IMR-90 (cell line): Measurements from ENCODE around the gene RAB11FIP4. TPM values are rescaled to one million over a fixed set of nuclear protein-coding genes. Genes with fewer than 3 reads are reported as not detected.

Experiments
- ATAC-seq: fragments of 200-7000 bp; cut with Tn5 transposase; 2 replicates; pipeline ENCODE4 v1.9.1; 2020; ENCODE audit warnings: low read depth, mild to moderate bottlenecking, moderate library complexity
- BruUV-seq: library from RNA; stranded (reverse); fragments of 400-500 nt; replicated peaks from 2 replicates; lab custom pipeline; 2021; lab: Mats Ljungman, UMichigan
- CTCF ChIA-PET: fragments of 300-600 bp; formaldehyde crosslinking; extraction: SDS; loops from one replicate; lab custom pipeline; 2021; ENCODE audit warnings: antibody characterized with exemption; lab: Yijun Ruan, JAX
- POLR2A ChIA-PET: fragments of 300-600 bp; sonication (Branson Sonifier 250); formaldehyde crosslinking; loops from one replicate; lab custom pipeline; 2022; ENCODE audit warnings: antibody characterized with exemption; ENCODE audit not compliant: unreplicated experiment; lab: Charles Lee
- DNase-seq: peaks from one replicate; pipeline ENCODE4 v3.0.0; 2013
- H2AFZ ChIP-seq: replicated peaks from 2 replicates; pipeline ENCODE3; 2013; ENCODE audit warnings: low read length, mild to moderate bottlenecking; ENCODE audit not compliant: poor library complexity
- H2AK5ac ChIP-seq: 2 replicates; pipeline ENCODE4 v1.6.1; 2013; ENCODE audit warnings: low read depth, low read length, inconsistent platforms
- H2AK9ac ChIP-seq: replicated peaks from 2 replicates; pipeline ENCODE3; 2013; ENCODE audit warnings: mild to moderate bottlenecking, low read depth, low read length, moderate library complexity; ENCODE audit not compliant: poor library complexity
- H2BK120ac ChIP-seq: 2 replicates; pipeline ENCODE4 v1.6.1; 2013; ENCODE audit warnings: low read depth, low read length, inconsistent platforms
- H2BK15ac ChIP-seq: 3 replicates; pipeline ENCODE4 v1.6.1; 2013; ENCODE audit warnings: low read depth, low read length, inconsistent platforms
- H2BK20ac ChIP-seq: 2 replicates; pipeline ENCODE4 v1.6.1; 2013; ENCODE audit warnings: low read depth, mild to moderate bottlenecking, inconsistent platforms, low read length, moderate library complexity
- H2BK5ac ChIP-seq: 2 replicates; pipeline ENCODE4 v1.6.1; 2013; ENCODE audit warnings: mild to moderate bottlenecking, low read depth, low read length, inconsistent platforms; ENCODE audit not compliant: poor library complexity, severe bottlenecking
- H3K14ac ChIP-seq: replicated peaks from 2 replicates; pipeline ENCODE4 v1.6.1; 2013; ENCODE audit warnings: low read depth, low read length, inconsistent platforms
- H3K18ac ChIP-seq: 2 replicates; pipeline ENCODE4 v1.6.1; 2013; ENCODE audit warnings: low read depth, low read length, control low read depth
- H3K23ac ChIP-seq: 2 replicates; pipeline ENCODE4 v1.6.1; 2013; ENCODE audit warnings: low read depth, low read length, inconsistent platforms
- H3K27ac ChIP-seq: 2 replicates; pipeline ENCODE4 v1.5.1; 2013; ENCODE audit warnings: mild to moderate bottlenecking, control low read depth, low read length; ENCODE audit not compliant: insufficient read depth
- H3K27me3 ChIP-seq: 2 replicates; pipeline ENCODE4 v1.6.1; 2013; ENCODE audit warnings: low read length; ENCODE audit not compliant: control insufficient read depth, insufficient read depth
- H3K36me3 ChIP-seq: 2 replicates; pipeline ENCODE4 v1.6.1; 2013; ENCODE audit warnings: low read length, mixed read lengths; ENCODE audit not compliant: control insufficient read depth, insufficient read depth
- H3K4ac ChIP-seq: 2 replicates; pipeline ENCODE4 v1.6.1; 2013; ENCODE audit warnings: low read depth, low read length, inconsistent platforms
- H3K4me1 ChIP-seq: 2 replicates; pipeline ENCODE4 v1.6.1; 2013; ENCODE audit warnings: low read length, mixed read lengths; ENCODE audit not compliant: control insufficient read depth, insufficient read depth
- H3K4me2 ChIP-seq: 2 replicates; pipeline ENCODE4 v1.6.1; 2013; ENCODE audit warnings: low read depth, mild to moderate bottlenecking, control low read depth, low read length, moderate library complexity
- H3K4me3 ChIP-seq: 2 replicates; pipeline ENCODE4 v1.5.1; 2013; ENCODE audit warnings: low read depth, mild to moderate bottlenecking, control low read depth, low read length, moderate library complexity; ENCODE audit not compliant: insufficient read depth
- H3K56ac ChIP-seq: 2 replicates; pipeline ENCODE4 v1.6.1; 2013; ENCODE audit warnings: low read length, inconsistent platforms; ENCODE audit not compliant: insufficient read depth; ENCODE audit errors: extremely low read depth
- H3K79me1 ChIP-seq, 2 experiments: 2 replicates each; pipeline ENCODE4 v1.6.1; 2013; ENCODE audit warnings: low read length in 2 of 2, inconsistent platforms in 1 of 2, low read depth in 1 of 2
- H3K9ac ChIP-seq: 2 replicates; pipeline ENCODE4 v1.6.1; 2013; ENCODE audit warnings: low read depth, low read length, control low read depth
- H3K9me1 ChIP-seq: 2 replicates; pipeline ENCODE4 v1.6.1; 2013; ENCODE audit warnings: low read length, inconsistent platforms; ENCODE audit not compliant: insufficient read depth
- H3K9me3 ChIP-seq: 2 replicates; pipeline ENCODE4 v1.6.1; 2013; ENCODE audit warnings: low read length; ENCODE audit not compliant: control insufficient read depth, insufficient read depth
- H4K20me1 ChIP-seq: 2 replicates; pipeline ENCODE4 v1.6.1; 2013; ENCODE audit warnings: low read length, inconsistent platforms; ENCODE audit not compliant: insufficient read depth
- H4K5ac ChIP-seq: 2 replicates; pipeline ENCODE4 v1.6.1; 2013; ENCODE audit warnings: mild to moderate bottlenecking, low read depth, low read length, control low read depth
- H4K8ac ChIP-seq, 2 experiments: 2 replicates each; pipeline ENCODE4 v1.6.1; 2013; ENCODE audit warnings: low read depth in 2 of 2, low read length in 2 of 2, control low read depth in 1 of 2, inconsistent platforms in 1 of 2
- H4K91ac ChIP-seq: 2 replicates; pipeline ENCODE4 v1.6.1; 2013; ENCODE audit warnings: low read depth, low read length, inconsistent platforms; ENCODE audit not compliant: insufficient read depth
- BHLHE40 ChIP-seq: fragments of 150-350 bp; IDR thresholded peaks from 2 replicates; pipeline ENCODE4 v1.6.1; 2016; ENCODE audit warnings: mild to moderate bottlenecking, low read depth, low read length
- CEBPB ChIP-seq: IDR thresholded peaks from 2 replicates; pipeline ENCODE4 v1.6.1; 2012; ENCODE audit warnings: low read depth, low read length, improper control_type of control experiment
- CTCF ChIP-seq: conservative IDR thresholded peaks from 2 replicates; pipeline ENCODE4 v1.5.1; 2012; ENCODE audit warnings: mild to moderate bottlenecking, low read depth, low read length, improper control_type of control experiment
- FOS ChIP-seq: fragments of 150-350 bp; IDR thresholded peaks from 2 replicates; pipeline ENCODE4 v1.6.1; 2016; ENCODE audit warnings: low read depth, low read length
- MAFK ChIP-seq: IDR thresholded peaks from 2 replicates; pipeline ENCODE4 v1.6.1; 2012; ENCODE audit warnings: low read depth, low read length, improper control_type of control experiment
- MAZ ChIP-seq: IDR thresholded peaks from 2 replicates; pipeline ENCODE4 v1.6.1; 2012; ENCODE audit warnings: low read depth, mild to moderate bottlenecking, low read length, improper control_type of control experiment, moderate library complexity, borderline replicate concordance
- MXI1 ChIP-seq: IDR thresholded peaks from 2 replicates; pipeline ENCODE4 v1.6.1; 2012; ENCODE audit warnings: low read depth, mild to moderate bottlenecking, low read length, moderate library complexity, borderline replicate concordance
- NFE2L2 ChIP-seq: fragments of 150-350 bp; IDR thresholded peaks from 2 replicates; pipeline ENCODE4 v1.6.1; 2016; ENCODE audit warnings: low read depth, mild to moderate bottlenecking, low read length
- POLR2A ChIP-seq: IDR thresholded peaks from 2 replicates; pipeline ENCODE4 v1.6.1; 2012; ENCODE audit warnings: mild to moderate bottlenecking, low read depth, low read length
- RAD21 ChIP-seq: IDR thresholded peaks from 2 replicates; pipeline ENCODE4 v1.6.1; 2012; ENCODE audit warnings: low read length, improper control_type of control experiment
- RCOR1 ChIP-seq: IDR thresholded peaks from 2 replicates; pipeline ENCODE4 v1.6.1; 2012; ENCODE audit warnings: mild to moderate bottlenecking, low read length, improper control_type of control experiment; ENCODE audit not compliant: insufficient replicate concordance
- RFX5 ChIP-seq: IDR thresholded peaks from 2 replicates; pipeline ENCODE4 v1.8.0; 2012; ENCODE audit warnings: low read depth, mild to moderate bottlenecking, low read length, moderate library complexity
- SMC3 ChIP-seq: fragments of 150-350 bp; IDR thresholded peaks from 2 replicates; pipeline ENCODE4 v1.6.1; 2016; ENCODE audit warnings: low read depth, mild to moderate bottlenecking, antibody characterized with exemption, low read length, moderate library complexity
- WGBS, 2 experiments: methylation state at CpG; one replicate each; pipeline versions ENCODE4 v1.1.5 to v1.1.7; 2013; ENCODE audit warnings: missing lambda C conversion rate in 2 of 2; ENCODE audit not compliant: insufficient read length in 1 of 2; ENCODE audit errors: extremely low coverage in 2 of 2; 5-methylcytosine and 5-hydroxymethylcytosine counted together
- dilution Hi-C: fragments of 300-500 bp; cut with HindIII; formaldehyde crosslinking; loops from one replicate; pipeline ENCODE4 v1.14.3; 2018; ENCODE audit warnings: low sequenced_read_pairs; ENCODE audit not compliant: unreplicated experiment
- in situ Hi-C: fragments of 300-500 bp; cut with MboI; formaldehyde crosslinking; loops from 3 replicates; pipeline ENCODE4 v1.14.3; 2019; ENCODE audit warnings: low sequenced_read_pairs, inconsistent platforms, mixed read lengths
- intact Hi-C: fragments of 100-400 bp; cut with micrococcal nuclease; formaldehyde crosslinking; loops from 2 replicates; pipeline ENCODE4 v1.10.0; 2022
- polyA plus RNA-seq, 3 experiments: library from polyadenylated mRNA; depleted of rRNA; stranded (reverse); fragments of >200 nt; gene quantifications; 2 replicates each; pipeline ENCODE4 v1.2.3, GENCODE V29; 2012; ENCODE audit warnings: low replicate concordance in 1 of 3
- total RNA-seq: library from RNA; depleted of rRNA; stranded (reverse); fragments of >200 nt; gene quantifications from 2 replicates; pipeline ENCODE4 v1.2.3, GENCODE V29; 2012
- TF ChIP-seq, protein P1 (sequence below): fragments of 150-350 bp; IDR thresholded peaks from 2 replicates; pipeline ENCODE4 v1.6.1; 2017; ENCODE audit warnings: mild to moderate bottlenecking, antibody characterized with exemption, low read length, low read depth
- TF ChIP-seq, protein P2 (sequence below): fragments of 150-350 bp; IDR thresholded peaks from 2 replicates; pipeline ENCODE4 v1.6.1; 2016; ENCODE audit warnings: low read depth, mild to moderate bottlenecking, low read length, moderate library complexity, borderline replicate concordance

RAB11FIP4 gene
- total and polyA plus RNA-seq, 2 of the 4 experiments (the other 2 are of a cell fraction): 0.68 to 1.1 TPM

GRCh38 chr17:31417051-31417792 is 25.7 kb downstream of the RAB11FIP4 start:
- Histone ChIP-seq H3K4ac (no peak overlapping the region), H2BK5ac (no peak overlapping the region), H3K4me3 (no peak overlapping the region), H4K8ac (no peak overlapping the region), H2BK120ac (no peak overlapping the region), H3K9ac (no peak overlapping the region), H3K79me1 (no peaks in the 10 kb centered on the region), H3K9me1 (peaks cover 4% of the 10 kb centered on the region; the same call in 1 of the 2 replicates), H2AK5ac (no peak overlapping the region), H2AK9ac (no peak overlapping the region), H2BK15ac (no peak overlapping the region), H3K9me3 (peaks cover 2% of the 10 kb centered on the region; the same call in 1 of the 2 replicates), H3K23ac (no peak overlapping the region), H3K36me3 (no peaks in the 10 kb centered on the region), H3K56ac (no peak overlapping the region), H3K27me3 (peaks cover 12% of the 10 kb centered on the region), H3K27ac (no peak overlapping the region), H2BK20ac (no peak overlapping the region), H4K5ac (no peak overlapping the region), H3K4me2 (no peak overlapping the region), H4K91ac (no peak overlapping the region), H3K18ac (no peak overlapping the region), H3K14ac (no peak overlapping the region), H4K20me1 (0 out of 2 replicates have a peak, but pooled peaks cover 3% of the 10 kb centered on the region), H3K4me1 (no peaks in the 10 kb centered on the region; the same call in 1 of the 2 replicates), H2AFZ (no peak overlapping the region)
- ChIA-PET POLR2A (no interaction called here), CTCF (no interaction called here)
- no peak for DNase-seq
- no TSS peak for BruUV-seq
- in situ Hi-C loops (no loop called here), dilution Hi-C loops (no loop called here), intact Hi-C loops (no loop called here)
- ATAC-seq: no peak
- WGBS, 2 experiments: 57% methylated on average over 7 of the region's 10 CpGs; no CpG with 5 or more reads in 1 of the 2 experiments
- TF ChIP-seq CTCF (no peak), MAFK (no peak), MXI1 (no peak), MAZ (no peak), NFE2L2 (no peak), RAD21 (no peak), SMC3 (no peak), RFX5 (no peak), CEBPB (no peak), FOS (no peak), POLR2A (no peak), RCOR1 (no peak), BHLHE40 (no peak)
- TF ChIP-seq, protein P1, sequence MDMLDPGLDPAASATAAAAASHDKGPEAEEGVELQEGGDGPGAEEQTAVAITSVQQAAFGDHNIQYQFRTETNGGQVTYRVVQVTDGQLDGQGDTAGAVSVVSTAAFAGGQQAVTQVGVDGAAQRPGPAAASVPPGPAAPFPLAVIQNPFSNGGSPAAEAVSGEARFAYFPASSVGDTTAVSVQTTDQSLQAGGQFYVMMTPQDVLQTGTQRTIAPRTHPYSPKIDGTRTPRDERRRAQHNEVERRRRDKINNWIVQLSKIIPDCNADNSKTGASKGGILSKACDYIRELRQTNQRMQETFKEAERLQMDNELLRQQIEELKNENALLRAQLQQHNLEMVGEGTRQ: no peak
- TF ChIP-seq, protein P2, sequence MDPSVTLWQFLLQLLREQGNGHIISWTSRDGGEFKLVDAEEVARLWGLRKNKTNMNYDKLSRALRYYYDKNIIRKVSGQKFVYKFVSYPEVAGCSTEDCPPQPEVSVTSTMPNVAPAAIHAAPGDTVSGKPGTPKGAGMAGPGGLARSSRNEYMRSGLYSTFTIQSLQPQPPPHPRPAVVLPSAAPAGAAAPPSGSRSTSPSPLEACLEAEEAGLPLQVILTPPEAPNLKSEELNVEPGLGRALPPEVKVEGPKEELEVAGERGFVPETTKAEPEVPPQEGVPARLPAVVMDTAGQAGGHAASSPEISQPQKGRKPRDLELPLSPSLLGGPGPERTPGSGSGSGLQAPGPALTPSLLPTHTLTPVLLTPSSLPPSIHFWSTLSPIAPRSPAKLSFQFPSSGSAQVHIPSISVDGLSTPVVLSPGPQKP: no peak
